ENCODE data around the gene NFATC2IP. TPM values are rescaled to one million over a fixed set of nuclear protein-coding genes. Genes with fewer than 3 reads are reported as not detected.

NFATC2IP gene
- total and polyA plus RNA-seq, 9 of the 15 experiments (the other 6 are each of a cell fraction or from before 2014, with no cell fraction given) = 15.6 to 106 (median 46.9) TPM

GRCh38 chr16:28924762-28925385 is 25.9 kb upstream of the NFATC2IP start, which contains the start of gene RABEP2 (continued):
- TF ChIP-seq PPARD (CRISPR knock-in tag; IDR thresholded peaks at IDR 0.05) = no peak
- TF ChIP-seq CBX8 (IDR thresholded peaks at IDR 0.05; ENCODE audit: borderline replicate concordance, extremely low read depth, low read depth, low read length, poor library complexity, severe bottlenecking) = no peak
- TF ChIP-seq ESRRA (IDR thresholded peaks at IDR 0.05; ENCODE audit: borderline replicate concordance, low read depth) = no peak
- TF ChIP-seq HDAC1 (IDR thresholded peaks at IDR 0.05) = peak in 1 of 2 experiments; percentile 82; a peak in 2 of 4 replicates
- TF ChIP-seq NCOA6 (IDR thresholded peaks at IDR 0.05) = no peak
- no peak for TF ChIP-seq HSF4 (CRISPR knock-in tag; IDR thresholded peaks at IDR 0.05; ENCODE audit: borderline replicate concordance)
- TF ChIP-seq U2AF2 (optimal IDR thresholded peaks at IDR 0.05; ENCODE audit: low read depth, low read length) = no peak
- TF ChIP-seq ZNF354B (CRISPR knock-in tag; IDR thresholded peaks at IDR 0.05) = no peak
- TF ChIP-seq CTBP1 (IDR thresholded peaks at IDR 0.05; ENCODE audit: borderline replicate concordance) = peak; percentile 19
- TF ChIP-seq THRA (IDR thresholded peaks at IDR 0.05) = no peak
- no peak for TF ChIP-seq ZNF696 (CRISPR knock-in tag; conservative IDR thresholded peaks at IDR 0.05)
- TF ChIP-seq, protein P1, sequence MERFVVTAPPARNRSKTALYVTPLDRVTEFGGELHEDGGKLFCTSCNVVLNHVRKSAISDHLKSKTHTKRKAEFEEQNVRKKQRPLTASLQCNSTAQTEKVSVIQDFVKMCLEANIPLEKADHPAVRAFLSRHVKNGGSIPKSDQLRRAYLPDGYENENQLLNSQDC (CRISPR knock-in tag; IDR thresholded peaks at IDR 0.05) = no peak
- no peak for TF ChIP-seq TEAD2 (tag; IDR thresholded peaks at IDR 0.05)
- TF ChIP-seq, protein P2, sequence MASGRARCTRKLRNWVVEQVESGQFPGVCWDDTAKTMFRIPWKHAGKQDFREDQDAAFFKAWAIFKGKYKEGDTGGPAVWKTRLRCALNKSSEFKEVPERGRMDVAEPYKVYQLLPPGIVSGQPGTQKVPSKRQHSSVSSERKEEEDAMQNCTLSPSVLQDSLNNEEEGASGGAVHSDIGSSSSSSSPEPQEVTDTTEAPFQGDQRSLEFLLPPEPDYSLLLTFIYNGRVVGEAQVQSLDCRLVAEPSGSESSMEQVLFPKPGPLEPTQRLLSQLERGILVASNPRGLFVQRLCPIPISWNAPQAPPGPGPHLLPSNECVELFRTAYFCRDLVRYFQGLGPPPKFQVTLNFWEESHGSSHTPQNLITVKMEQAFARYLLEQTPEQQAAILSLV (tag; IDR thresholded peaks at IDR 0.05) = no peak
- TF ChIP-seq, protein P3, sequence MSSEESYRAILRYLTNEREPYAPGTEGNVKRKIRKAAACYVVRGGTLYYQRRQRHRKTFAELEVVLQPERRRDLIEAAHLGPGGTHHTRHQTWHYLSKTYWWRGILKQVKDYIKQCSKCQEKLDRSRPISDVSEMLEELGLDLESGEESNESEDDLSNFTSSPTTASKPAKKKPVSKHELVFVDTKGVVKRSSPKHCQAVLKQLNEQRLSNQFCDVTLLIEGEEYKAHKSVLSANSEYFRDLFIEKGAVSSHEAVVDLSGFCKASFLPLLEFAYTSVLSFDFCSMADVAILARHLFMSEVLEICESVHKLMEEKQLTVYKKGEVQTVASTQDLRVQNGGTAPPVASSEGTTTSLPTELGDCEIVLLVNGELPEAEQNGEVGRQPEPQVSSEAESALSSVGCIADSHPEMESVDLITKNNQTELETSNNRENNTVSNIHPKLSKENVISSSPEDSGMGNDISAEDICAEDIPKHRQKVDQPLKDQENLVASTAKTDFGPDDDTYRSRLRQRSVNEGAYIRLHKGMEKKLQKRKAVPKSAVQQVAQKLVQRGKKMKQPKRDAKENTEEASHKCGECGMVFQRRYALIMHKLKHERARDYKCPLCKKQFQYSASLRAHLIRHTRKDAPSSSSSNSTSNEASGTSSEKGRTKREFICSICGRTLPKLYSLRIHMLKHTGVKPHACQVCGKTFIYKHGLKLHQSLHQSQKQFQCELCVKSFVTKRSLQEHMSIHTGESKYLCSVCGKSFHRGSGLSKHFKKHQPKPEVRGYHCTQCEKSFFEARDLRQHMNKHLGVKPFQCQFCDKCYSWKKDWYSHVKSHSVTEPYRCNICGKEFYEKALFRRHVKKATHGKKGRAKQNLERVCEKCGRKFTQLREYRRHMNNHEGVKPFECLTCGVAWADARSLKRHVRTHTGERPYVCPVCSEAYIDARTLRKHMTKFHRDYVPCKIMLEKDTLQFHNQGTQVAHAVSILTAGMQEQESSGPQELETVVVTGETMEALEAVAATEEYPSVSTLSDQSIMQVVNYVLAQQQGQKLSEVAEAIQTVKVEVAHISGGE (CRISPR knock-in tag; IDR thresholded peaks at IDR 0.05) = no peak
- no peak for TF ChIP-seq MAFK (IDR thresholded peaks at IDR 0.05; ENCODE audit: low read length)
- TF ChIP-seq KLF10 (CRISPR knock-in tag; IDR thresholded peaks at IDR 0.05) = no peak
- TF ChIP-seq SMAD1 (IDR thresholded peaks at IDR 0.05; ENCODE audit: low read depth, low read length, partially characterized antibody) = no peak
- no peak for TF ChIP-seq ZBTB17 (CRISPR knock-in tag; IDR thresholded peaks at IDR 0.05)
- TF ChIP-seq, protein P4, sequence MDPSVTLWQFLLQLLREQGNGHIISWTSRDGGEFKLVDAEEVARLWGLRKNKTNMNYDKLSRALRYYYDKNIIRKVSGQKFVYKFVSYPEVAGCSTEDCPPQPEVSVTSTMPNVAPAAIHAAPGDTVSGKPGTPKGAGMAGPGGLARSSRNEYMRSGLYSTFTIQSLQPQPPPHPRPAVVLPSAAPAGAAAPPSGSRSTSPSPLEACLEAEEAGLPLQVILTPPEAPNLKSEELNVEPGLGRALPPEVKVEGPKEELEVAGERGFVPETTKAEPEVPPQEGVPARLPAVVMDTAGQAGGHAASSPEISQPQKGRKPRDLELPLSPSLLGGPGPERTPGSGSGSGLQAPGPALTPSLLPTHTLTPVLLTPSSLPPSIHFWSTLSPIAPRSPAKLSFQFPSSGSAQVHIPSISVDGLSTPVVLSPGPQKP (CRISPR knock-in tag; IDR thresholded peaks at IDR 0.05) = no peak

Data from K562 (cell line).